Glutamatergic neuron (in vitro differentiated cells): ENCODE data around the gene CFAP221. TPM values are rescaled to one million over a fixed set of nuclear protein-coding genes. Genes with fewer than 3 reads are reported as not detected.

ENCODE experiments used
- DNase-seq: peaks from one replicate; pipeline ENCODE4 v3.0.0; 2022
- H3K27ac Mint-ChIP-seq: one replicate; pipeline ENCODE4 v1.8.0; 2020; ENCODE audit warnings: mild to moderate bottlenecking, mixed read lengths, inconsistent platforms; ENCODE audit not compliant: unreplicated experiment
- H3K27me3 Mint-ChIP-seq: one replicate; pipeline ENCODE4 v1.8.0; 2020; ENCODE audit warnings: mild to moderate bottlenecking, moderate library complexity, mixed read lengths, inconsistent platforms; ENCODE audit not compliant: unreplicated experiment
- H3K36me3 Mint-ChIP-seq: one replicate; pipeline ENCODE4 v1.8.0; 2020; ENCODE audit warnings: mild to moderate bottlenecking, mixed read lengths, inconsistent platforms; ENCODE audit not compliant: unreplicated experiment
- H3K4me1 Mint-ChIP-seq: one replicate; pipeline ENCODE4 v1.8.0; 2020; ENCODE audit warnings: mild to moderate bottlenecking, low read depth, mixed read lengths, inconsistent platforms; ENCODE audit not compliant: unreplicated experiment
- H3K4me3 Mint-ChIP-seq: one replicate; pipeline ENCODE4 v1.8.0; 2020; ENCODE audit warnings: mild to moderate bottlenecking, mixed read lengths, inconsistent platforms; ENCODE audit not compliant: unreplicated experiment
- H3K9me3 Mint-ChIP-seq: one replicate; pipeline ENCODE4 v1.8.0; 2020; ENCODE audit warnings: mild to moderate bottlenecking, moderate library complexity, mixed read lengths, inconsistent platforms; ENCODE audit not compliant: unreplicated experiment
- total RNA-seq: library from RNA; stranded (reverse); fragmentation: NEBNext Ultra II Directional; extraction: Animal tissue kit (Norgen Biotek cat#: 25700); gene quantifications from one replicate; pipeline ENCODE4 v1.2.1, GENCODE V29; 2021; ENCODE audit not compliant: unreplicated experiment
- TF ChIP-seq, protein P1 (sequence below): fragments of 200-600 bp; sonication (generic); IDR thresholded peaks from one replicate; pipeline ENCODE4 v1.5.0; 2021; ENCODE audit not compliant: partially characterized antibody, unreplicated experiment

The CFAP221 gene
- total RNA-seq, 1 donor from 2014 or later: 0.34 TPM

- peaks cover 5% of the 10 kb centered on the region for H3K9me3 Mint-ChIP-seq
- peaks cover 5% of the 10 kb centered on the region for H3K36me3 Mint-ChIP-seq
- peaks cover 3% of the 10 kb centered on the region for H3K4me1 Mint-ChIP-seq
- TF ChIP-seq, protein P1, sequence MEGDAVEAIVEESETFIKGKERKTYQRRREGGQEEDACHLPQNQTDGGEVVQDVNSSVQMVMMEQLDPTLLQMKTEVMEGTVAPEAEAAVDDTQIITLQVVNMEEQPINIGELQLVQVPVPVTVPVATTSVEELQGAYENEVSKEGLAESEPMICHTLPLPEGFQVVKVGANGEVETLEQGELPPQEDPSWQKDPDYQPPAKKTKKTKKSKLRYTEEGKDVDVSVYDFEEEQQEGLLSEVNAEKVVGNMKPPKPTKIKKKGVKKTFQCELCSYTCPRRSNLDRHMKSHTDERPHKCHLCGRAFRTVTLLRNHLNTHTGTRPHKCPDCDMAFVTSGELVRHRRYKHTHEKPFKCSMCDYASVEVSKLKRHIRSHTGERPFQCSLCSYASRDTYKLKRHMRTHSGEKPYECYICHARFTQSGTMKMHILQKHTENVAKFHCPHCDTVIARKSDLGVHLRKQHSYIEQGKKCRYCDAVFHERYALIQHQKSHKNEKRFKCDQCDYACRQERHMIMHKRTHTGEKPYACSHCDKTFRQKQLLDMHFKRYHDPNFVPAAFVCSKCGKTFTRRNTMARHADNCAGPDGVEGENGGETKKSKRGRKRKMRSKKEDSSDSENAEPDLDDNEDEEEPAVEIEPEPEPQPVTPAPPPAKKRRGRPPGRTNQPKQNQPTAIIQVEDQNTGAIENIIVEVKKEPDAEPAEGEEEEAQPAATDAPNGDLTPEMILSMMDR: no peak
- peaks cover under 1% of the 10 kb centered on the region for H3K27me3 Mint-ChIP-seq
- no peak for DNase-seq
- no peak overlapping the region for H3K4me3 Mint-ChIP-seq
- no peak overlapping the region for H3K27ac Mint-ChIP-seq
Measured at GRCh38 chr2:119580550-119581072, 36.4 kb downstream of the CFAP221 start.

DNA sequence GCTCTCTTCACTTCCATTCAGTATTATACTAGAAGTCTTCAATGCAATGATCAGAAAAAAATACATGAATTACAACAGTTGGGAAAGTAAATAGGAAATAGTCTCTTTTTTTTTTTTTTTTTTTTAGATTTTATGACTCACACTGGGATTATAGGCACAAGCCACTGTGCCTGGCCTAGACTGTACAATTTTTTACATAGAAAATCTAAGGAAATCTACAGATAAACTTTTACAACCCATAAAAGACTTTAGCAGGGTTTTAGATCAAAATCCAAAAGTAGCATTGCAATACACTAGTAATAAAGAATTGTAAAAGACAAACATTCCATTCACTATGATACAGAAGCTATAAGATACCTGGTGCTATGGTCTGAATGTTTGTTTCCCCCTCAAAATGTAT, 39.0 kb downstream of the CFAP221 start:
- TF ChIP-seq, protein P1: no peak
- peaks cover 6% of the 10 kb centered on the region for H3K27me3 Mint-ChIP-seq
- no peak for DNase-seq
- no peak overlapping the region for H3K4me3 Mint-ChIP-seq
- peaks cover 5% of the 10 kb centered on the region for H3K36me3 Mint-ChIP-seq
- peaks cover 14% of the 10 kb centered on the region for H3K4me1 Mint-ChIP-seq
- no peak overlapping the region for H3K27ac Mint-ChIP-seq
- H3K9me3 Mint-ChIP-seq: peaks cover 9% of the 10 kb centered on the region

GRCh38 chr2:119584469-119584868, 40.2 kb downstream of the CFAP221 start:
- peaks cover 9% of the 10 kb centered on the region for H3K9me3 Mint-ChIP-seq
- peaks cover 6% of the 10 kb centered on the region for H3K27me3 Mint-ChIP-seq
- H3K4me3 Mint-ChIP-seq: no peak overlapping the region
- TF ChIP-seq, protein P1: no peak
- H3K27ac Mint-ChIP-seq: no peak overlapping the region
- H3K4me1 Mint-ChIP-seq: peaks cover 14% of the 10 kb centered on the region
- H3K36me3 Mint-ChIP-seq: peaks cover 5% of the 10 kb centered on the region
- DNase-seq: no peak

DNA sequence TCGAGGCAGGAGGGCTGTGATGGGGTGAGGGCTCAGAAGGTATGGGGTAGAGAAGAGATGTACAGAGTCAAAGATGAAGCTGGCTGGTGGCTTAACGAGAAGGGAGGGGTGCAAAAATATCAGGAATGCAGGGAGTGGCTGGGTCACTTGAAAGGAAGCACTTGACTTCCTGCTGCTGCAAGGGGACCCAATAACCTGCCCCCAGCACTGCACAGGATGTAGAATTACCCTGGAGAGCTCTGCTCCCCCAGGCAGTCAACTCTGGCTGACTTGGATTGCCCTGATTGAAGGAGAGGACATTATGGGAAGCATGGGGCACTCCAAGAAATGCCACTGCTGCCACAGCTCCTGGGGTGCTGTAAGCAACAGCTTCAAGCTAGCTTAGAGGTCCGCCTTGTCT, 41.8 kb downstream of the CFAP221 start:
- peaks cover 9% of the 10 kb centered on the region for H3K9me3 Mint-ChIP-seq
- H3K27ac Mint-ChIP-seq: peak overlapping the region; percentile 85
- H3K4me3 Mint-ChIP-seq: peak overlapping the region; percentile 58
- no peak for DNase-seq
- peaks cover 5% of the 10 kb centered on the region for H3K36me3 Mint-ChIP-seq
- peaks cover 6% of the 10 kb centered on the region for H3K27me3 Mint-ChIP-seq
- H3K4me1 Mint-ChIP-seq: peaks cover 18% of the 10 kb centered on the region
- TF ChIP-seq, protein P1: no peak

DNA sequence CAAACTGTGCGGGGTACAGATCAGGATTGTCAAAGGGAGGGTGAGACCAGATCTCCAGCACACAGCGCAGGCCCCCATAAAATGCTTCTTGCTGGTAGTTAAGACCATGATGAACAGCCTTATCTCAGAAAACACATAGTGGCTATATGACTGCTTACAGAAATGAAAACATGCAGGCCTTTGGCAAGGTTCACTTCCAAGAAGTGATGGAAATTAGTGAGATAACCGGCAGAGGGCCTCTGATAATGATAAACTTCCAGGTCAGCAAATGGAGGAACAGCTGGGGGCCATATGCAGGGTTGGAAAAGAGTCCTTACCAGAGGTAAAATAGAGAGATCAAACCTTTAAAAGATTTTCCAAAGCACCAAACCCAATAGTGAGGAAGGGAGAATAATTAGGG, 46.6 kb downstream of the CFAP221 start:
- Mint-ChIP-seq H3K27ac (no peak overlapping the region), H3K27me3 (peaks cover 5% of the 10 kb centered on the region), H3K4me1 (peaks cover 12% of the 10 kb centered on the region), H3K4me3 (no peak overlapping the region), H3K36me3 (no peaks in the 10 kb centered on the region), H3K9me3 (peaks cover 3% of the 10 kb centered on the region)
- TF ChIP-seq, protein P1: no peak
- DNase-seq: no peak
